Loucy (cell line): ENCODE measurements around the gene KCNT1.

Experiments
- EZH2phosphoT487 ChIP-seq: fragments of 200-600 bp; IDR thresholded peaks from 2 replicates; pipeline ENCODE4 v1.6.1; 2018; ENCODE audit warnings: antibody characterized with exemption, mild to moderate bottlenecking, moderate library complexity, borderline replicate concordance
- TF ChIP-seq, protein P1 (sequence below): fragments of 200-600 bp; sonication (generic); conservative IDR thresholded peaks from 2 replicates; pipeline ENCODE4 v1.5.1; 2014; ENCODE audit warnings: mild to moderate bottlenecking, antibody characterized with exemption, low read length

DNA sequence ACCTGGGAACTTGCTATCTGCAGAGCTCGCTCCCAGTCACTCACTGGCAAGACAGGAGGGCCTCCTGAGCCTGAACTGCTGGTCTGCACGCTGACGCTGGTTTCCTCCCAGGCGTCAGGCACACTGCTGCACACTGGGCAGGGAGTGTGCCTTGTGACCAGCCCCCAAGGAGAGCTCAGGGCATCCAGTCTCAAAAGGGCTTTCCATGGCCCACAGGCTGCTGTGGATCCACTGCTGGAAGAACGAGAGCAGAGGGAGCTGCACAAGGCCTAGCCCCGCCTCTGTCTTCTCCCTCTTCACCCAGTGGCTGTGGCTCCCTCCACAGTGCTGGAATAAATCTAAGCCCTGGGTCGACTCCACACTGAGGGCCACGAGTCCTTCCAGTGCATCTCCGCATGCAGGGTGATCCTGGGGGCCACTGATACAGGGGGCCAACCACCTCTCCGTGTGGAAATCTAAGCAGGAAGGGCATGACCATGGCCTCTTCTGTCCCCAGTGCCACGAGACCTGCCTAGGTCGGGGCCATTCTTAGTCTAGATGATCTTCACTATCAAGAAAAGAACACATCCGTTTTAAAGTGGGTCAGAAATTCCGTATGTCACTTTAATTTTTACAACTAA is 111.8 kb downstream of the KCNT1 start:
- TF ChIP-seq, protein P1, sequence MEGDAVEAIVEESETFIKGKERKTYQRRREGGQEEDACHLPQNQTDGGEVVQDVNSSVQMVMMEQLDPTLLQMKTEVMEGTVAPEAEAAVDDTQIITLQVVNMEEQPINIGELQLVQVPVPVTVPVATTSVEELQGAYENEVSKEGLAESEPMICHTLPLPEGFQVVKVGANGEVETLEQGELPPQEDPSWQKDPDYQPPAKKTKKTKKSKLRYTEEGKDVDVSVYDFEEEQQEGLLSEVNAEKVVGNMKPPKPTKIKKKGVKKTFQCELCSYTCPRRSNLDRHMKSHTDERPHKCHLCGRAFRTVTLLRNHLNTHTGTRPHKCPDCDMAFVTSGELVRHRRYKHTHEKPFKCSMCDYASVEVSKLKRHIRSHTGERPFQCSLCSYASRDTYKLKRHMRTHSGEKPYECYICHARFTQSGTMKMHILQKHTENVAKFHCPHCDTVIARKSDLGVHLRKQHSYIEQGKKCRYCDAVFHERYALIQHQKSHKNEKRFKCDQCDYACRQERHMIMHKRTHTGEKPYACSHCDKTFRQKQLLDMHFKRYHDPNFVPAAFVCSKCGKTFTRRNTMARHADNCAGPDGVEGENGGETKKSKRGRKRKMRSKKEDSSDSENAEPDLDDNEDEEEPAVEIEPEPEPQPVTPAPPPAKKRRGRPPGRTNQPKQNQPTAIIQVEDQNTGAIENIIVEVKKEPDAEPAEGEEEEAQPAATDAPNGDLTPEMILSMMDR: no peak
- no peak for TF ChIP-seq EZH2phosphoT487
